Head of caudate nucleus (tissue), 42 donors: Measurements from ENCODE around the gene LDLRAD3.

Experiments used
- DNase-seq, 42 donors: peaks; one replicate each; pipeline versions ENCODE4 v3.0.0 to v3.0.0-alpha.2; 2020 to 2021; ENCODE audit warnings: mixed read lengths in 7 of 42
- intact Hi-C: fragments of 100-400 bp; cut with DNase I; formaldehyde crosslinking; loops from one replicate; pipeline ENCODE4 v1.15.0; 2022

Gene LDLRAD3

GRCh38 chr11:36102868-36103267 is 159.0 kb downstream of the LDLRAD3 start:
- DNase-seq = no peak
- intact Hi-C loops = no loop called here

GRCh38 chr11:36103933-36104530 is 160.2 kb downstream of the LDLRAD3 start:
- intact Hi-C loops = no loop called here

GRCh38 chr11:36104660-36104992 is 160.8 kb downstream of the LDLRAD3 start:
- intact Hi-C loops = no loop called here
- peak in 2 of 42 donors; percentile 5 to 8 for DNase-seq

More at GRCh38 chr11:36103933-36104530, 160.2 kb downstream of the LDLRAD3 start:
- DNase-seq = peak in 1 of 42 donors; percentile 13

- intact Hi-C loops = no loop called here
- peak in 12 of 42 donors; percentile 5 to 59 (median 22) for DNase-seq
These were observed 162.1 kb downstream of the LDLRAD3 start for GRCh38 chr11:36105743-36106581.

- DNase-seq = no peak
- intact Hi-C loops = no loop called here
These were observed 163.7 kb downstream of the LDLRAD3 start for GRCh38 chr11:36107547-36107946.

GRCh38 chr11:36108881-36109589 is 165.2 kb downstream of the LDLRAD3 start:
- DNase-seq = no peak
- intact Hi-C loops = no loop called here

- intact Hi-C loops = no loop called here
- no peak for DNase-seq
These were observed 165.7 kb downstream of the LDLRAD3 start for GRCh38 chr11:36109590-36109849.

- no peak for DNase-seq
- intact Hi-C loops = no loop called here
These were observed 166.2 kb downstream of the LDLRAD3 start for GRCh38 chr11:36109850-36110606.

- DNase-seq = no peak
- intact Hi-C loops = no loop called here
These were observed 167.0 kb downstream of the LDLRAD3 start for GRCh38 chr11:36110668-36111410.

GRCh38 chr11:36114095-36114494 is 170.2 kb downstream of the LDLRAD3 start:
- DNase-seq = no peak
- intact Hi-C loops = no loop called here

GRCh38 chr11:36115378-36115801 is 171.5 kb downstream of the LDLRAD3 start:
- DNase-seq = no peak
- intact Hi-C loops = no loop called here

GRCh38 chr11:36116161-36116560 is 172.3 kb downstream of the LDLRAD3 start:
- intact Hi-C loops = no loop called here
- no peak for DNase-seq

GRCh38 chr11:36118084-36118483 is 174.2 kb downstream of the LDLRAD3 start:
- intact Hi-C loops = no loop called here
- no peak for DNase-seq

GRCh38 chr11:36119300-36119699 is 175.4 kb downstream of the LDLRAD3 start:
- DNase-seq = no peak
- intact Hi-C loops = no loop called here

GRCh38 chr11:36121054-36121453 is 177.2 kb downstream of the LDLRAD3 start:
- no peak for DNase-seq
- intact Hi-C loops = no loop called here

- intact Hi-C loops = no loop called here
- DNase-seq = no peak
These were observed 178.8 kb downstream of the LDLRAD3 start for GRCh38 chr11:36122671-36123070.

- peak; percentile 20 to 87 (median 62) for DNase-seq
- intact Hi-C loops = no loop called here
These were observed 179.7 kb downstream of the LDLRAD3 start for GRCh38 chr11:36123336-36124101.

GRCh38 chr11:36126678-36127077 is 182.8 kb downstream of the LDLRAD3 start:
- intact Hi-C loops = no loop called here
- DNase-seq = no peak
